ENCODE data around the gene SLC35G4. TPM values are rescaled to one million over a fixed set of nuclear protein-coding genes. Genes with fewer than 3 reads are reported as not detected.
"Not testable (repeated sequence)": the region's sequence is repeated elsewhere in the genome, so short reads cannot be mapped to it uniquely, and the experiment has no call there.

The SLC35G4 gene
- not detected for polyA plus RNA-seq (ENCODE audit: insufficient read length in 3 of 3)
- long read RNA-seq, donor 1, result 0 reads
- long read RNA-seq, donor 2, result 0 reads
- long read RNA-seq, donor 3, result 0 reads
- long read RNA-seq, donor 4, result 0 reads
- long read RNA-seq, donor 5, result 0 reads
- long read RNA-seq, donor 6, result 0 reads
- long read RNA-seq, donor 7, result 0 reads
- long read RNA-seq, donor 8, result 0 reads
- long read RNA-seq, donor 9, result 0 reads
- long read RNA-seq, donor 10, result 0 reads
- long read RNA-seq, donor 11, result 0 reads
- long read RNA-seq, donor 12, result 0 reads
- long read RNA-seq, donor 13, result 0 reads
- long read RNA-seq, donor 14, result 0 reads
- long read RNA-seq, donor 15, result 0 reads
- long read RNA-seq, donor 16, partial matches to known transcripts, result 0 of 1 reads
- long read RNA-seq, donor 16, other reads (novel, unspliced or antisense), result 0 of 1 reads

DNA sequence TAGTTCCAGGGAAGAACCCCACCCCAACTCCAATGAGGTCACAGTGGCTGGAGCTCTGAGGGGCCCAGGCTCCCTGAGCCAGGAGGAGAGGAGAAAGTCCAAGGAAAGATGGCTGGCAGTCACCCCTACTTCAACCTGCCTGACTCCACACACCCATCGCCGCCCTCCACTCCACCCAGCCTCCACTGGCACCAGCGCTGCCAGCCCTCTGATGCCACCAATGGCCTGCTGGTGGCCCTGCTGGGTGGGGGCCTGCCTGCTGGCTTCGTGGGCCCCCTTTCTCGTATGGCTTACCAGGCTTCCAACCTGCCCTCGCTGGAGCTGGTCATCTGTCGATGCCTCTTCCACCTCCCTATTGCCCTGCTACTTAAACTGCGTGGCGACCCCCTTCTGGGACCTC is at the start of gene SLC35G4:
Gene SLC35G4, plus strand, starts transcription at position 109 of the 400 bp plus-strand sequence. Its CDS starts 0 bp downstream, at position 109.
- DNase-seq, result not testable (repeated sequence)

DNA sequence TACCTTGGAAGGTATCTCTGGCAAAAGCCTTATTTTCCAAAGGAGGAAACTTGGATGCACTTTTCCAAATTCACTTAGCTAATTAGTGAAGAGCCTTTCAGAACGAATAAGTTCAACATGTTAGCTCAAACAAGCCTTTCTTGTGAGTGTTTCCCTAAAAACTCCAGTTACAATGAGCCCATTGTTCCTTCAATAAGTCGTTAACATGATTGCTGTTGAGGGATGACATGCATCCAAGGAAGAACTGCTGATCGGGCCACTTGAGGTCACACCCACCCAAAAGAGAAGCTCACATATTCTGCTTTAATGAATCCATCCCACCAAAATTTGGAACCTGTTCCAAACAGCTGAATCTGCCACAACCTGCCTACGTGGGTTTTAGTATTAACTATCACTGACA is 48.1 kb upstream of the SLC35G4 start:
- DNase-seq, result no peak

GRCh38 chr18:11565716-11566115 is 43.7 kb upstream of the SLC35G4 start:
- DNase-seq, result no peak

GRCh38 chr18:11566236-11566965 is 43.0 kb upstream of the SLC35G4 start:
- DNase-seq, result no peak

DNA sequence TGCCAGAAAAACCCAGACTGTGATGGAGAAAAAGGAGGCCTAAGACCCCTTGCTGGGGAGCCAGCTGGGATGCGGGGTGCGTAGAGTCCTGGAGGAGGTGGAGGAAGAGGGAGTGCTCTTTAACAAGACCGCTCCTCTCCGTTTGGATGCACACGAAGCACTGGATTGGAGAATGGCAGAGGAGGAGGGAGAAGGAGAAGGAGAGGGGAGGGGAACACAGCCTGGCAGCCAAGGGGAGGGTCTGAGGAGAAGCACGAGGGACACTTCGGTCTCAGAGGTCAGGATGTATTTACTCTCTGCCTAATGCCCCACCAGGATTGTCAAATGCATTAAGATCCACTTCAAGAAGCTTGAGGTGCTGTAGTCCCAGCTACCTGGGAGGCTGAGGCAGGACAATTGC is 42.0 kb upstream of the SLC35G4 start:
- DNase-seq, result no peak

GRCh38 chr18:11570073-11570588 is 39.3 kb upstream of the SLC35G4 start:
- no peak for DNase-seq

GRCh38 chr18:11570769-11571412 is 38.5 kb upstream of the SLC35G4 start:
- DNase-seq, result no peak

- DNase-seq, result no peak
Observed at GRCh38 chr18:11572201-11572600, 37.2 kb upstream of the SLC35G4 start.

DNA sequence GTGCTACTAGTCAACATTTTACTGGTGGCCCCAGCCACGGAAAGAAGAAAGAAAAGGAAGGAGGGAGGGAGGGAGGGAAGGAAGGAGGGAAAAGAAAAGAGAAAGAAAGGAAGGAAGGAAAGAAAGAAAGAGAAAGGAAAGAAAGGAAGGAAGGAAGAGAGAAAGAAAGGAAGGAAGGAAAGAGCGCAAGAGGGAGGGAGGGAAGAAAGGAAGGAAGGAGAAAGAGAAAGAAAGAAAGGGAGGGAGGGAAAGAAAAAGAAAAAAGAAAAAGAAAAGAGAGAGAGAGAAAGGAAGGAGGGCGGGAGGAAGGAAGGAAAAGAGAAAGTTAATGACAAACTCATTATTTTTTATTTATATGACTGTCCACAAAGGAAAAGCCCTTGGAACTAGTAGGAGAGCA is 34.9 kb upstream of the SLC35G4 start:
- no peak for DNase-seq

- no peak for DNase-seq
Observed at GRCh38 chr18:11577271-11578112, 31.9 kb upstream of the SLC35G4 start.

- DNase-seq, result no peak
Observed at GRCh38 chr18:11578799-11579198, 30.6 kb upstream of the SLC35G4 start.

GRCh38 chr18:11579916-11580315 is 29.5 kb upstream of the SLC35G4 start:
- DNase-seq, result no peak

DNA sequence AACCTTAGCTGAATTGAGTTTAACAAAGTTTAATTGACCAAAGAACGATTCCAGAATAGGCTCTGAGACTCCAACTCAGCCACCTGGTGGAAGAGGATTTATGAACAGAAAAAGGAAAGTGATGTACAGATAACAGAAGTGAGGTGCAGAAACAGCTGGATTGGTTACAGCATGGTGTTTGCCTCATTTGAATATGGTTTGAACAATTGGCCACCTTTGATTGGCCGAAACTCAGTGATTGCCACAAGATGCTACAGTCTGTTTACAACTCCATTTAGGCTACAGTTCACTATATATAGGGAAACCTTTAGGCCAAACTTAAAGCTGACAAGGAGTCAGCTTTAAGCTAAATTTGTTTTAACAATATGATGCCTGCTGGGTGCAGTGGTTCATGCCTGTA is 28.1 kb upstream of the SLC35G4 start:
- no peak for DNase-seq

GRCh38 chr18:11585596-11585995 is 23.8 kb upstream of the SLC35G4 start:
- DNase-seq, result no peak

DNA sequence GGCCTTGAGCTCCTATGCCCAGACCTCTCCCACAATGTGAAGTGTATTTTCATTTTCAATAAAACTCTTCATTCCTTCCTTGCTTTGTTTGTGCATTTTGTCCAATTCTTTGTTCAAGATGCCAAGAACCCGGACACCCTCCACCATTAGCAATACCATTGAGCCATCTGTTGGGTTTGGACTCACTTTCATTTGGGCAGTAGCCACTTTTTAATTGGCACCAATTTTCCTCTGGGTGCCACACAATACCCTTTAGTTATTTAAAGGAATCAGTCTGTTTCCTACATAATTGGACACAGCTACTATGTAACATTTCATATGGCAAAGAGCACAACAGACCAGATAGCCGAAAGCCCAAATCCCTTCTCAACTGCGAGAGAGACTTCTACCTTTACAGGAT is 22.5 kb upstream of the SLC35G4 start:
- DNase-seq, result no peak

DNA sequence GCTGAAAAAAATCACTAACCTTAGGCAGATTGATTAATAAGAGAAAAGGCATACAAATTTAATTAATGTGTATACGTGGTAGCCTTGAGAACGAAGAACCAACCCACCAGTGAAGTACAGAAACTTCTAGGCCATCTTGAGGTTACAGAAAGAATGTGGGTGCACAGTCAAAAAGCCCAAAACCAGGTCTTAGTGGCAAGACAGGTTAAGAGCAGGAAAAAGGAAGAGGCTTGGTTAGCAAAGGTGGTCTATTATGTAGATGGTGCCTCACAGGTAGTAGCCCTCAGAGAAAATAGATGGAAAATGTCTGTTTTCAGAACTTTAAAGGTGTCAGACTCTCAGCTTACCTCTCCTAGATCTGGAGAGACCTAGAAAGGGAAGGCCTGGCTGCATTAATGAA is 22.0 kb upstream of the SLC35G4 start:
- DNase-seq, result no peak

DNA sequence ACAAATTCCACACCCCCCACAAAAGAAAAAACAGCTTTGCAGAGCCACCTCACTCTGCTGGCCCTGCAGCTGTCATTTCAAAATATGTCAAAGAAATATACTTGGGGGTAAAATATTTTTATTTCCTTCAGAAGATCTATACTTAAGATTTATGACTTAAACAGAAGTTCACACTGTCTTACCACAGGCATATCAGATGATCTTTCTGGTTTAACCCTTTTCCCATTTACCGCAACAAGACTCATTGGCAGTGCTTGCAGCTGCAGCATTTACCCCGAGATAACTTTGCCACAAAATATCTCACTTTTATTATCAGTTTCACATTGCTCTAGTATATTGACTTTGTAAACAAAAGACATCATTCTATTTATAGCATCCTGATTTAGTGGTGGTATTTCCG is 21.6 kb upstream of the SLC35G4 start:
- no peak for DNase-seq

DNA sequence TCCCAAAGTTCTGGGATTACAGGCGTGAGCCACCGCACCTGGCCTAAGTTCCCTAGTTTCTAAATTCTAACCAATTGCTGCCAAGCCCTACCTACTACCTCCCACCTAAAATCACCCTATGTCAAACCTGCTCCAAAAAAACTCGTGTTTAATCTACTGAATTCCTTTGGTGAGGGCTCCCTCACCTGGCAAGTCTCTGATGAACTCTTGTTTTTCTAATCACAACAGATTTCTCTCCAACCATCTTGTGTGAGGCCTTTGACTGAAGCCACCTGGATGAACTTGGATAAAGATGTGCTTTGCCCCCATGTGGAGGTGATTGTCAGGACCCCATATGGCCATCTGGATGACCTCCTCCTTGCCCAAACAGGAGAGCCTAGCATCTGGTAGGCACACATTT is 17.4 kb upstream of the SLC35G4 start:
- no peak for DNase-seq

GRCh38 chr18:11600321-11600720 is 9.1 kb upstream of the SLC35G4 start:
- no peak for DNase-seq

DNA sequence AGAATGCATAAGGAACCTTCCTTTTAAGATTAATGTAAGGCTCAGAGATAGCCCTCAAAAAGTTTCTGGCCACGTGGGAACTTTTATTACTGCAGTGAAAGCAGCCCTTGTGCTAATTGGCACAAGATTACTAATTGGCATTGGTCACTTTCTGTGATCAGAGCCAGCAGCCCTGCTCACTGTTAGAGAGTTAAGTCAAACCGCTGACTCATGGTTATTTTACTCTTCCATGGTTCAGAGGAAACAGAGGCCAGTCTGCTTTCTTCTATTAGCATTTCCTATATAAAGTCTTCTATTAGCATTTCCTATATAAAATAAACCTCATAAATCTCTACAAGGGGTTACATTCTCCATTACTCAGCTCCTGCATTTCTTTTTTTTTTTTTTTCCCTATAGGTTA is 1.5 kb upstream of the SLC35G4 start:
- no peak for DNase-seq

- not testable (repeated sequence) for DNase-seq
Observed at GRCh38 chr18:11608618-11609017, 778 bp upstream of the SLC35G4 start.

- not testable (repeated sequence) for DNase-seq
Observed at GRCh38 chr18:11613073-11613472, 3.7 kb downstream of the SLC35G4 start.
